Astrocyte of the spinal cord (primary cell): ENCODE data around the gene TYW5.

Experiments used
- DNase-seq: peaks from one replicate; pipeline ENCODE4 v3.0.0; 2011; ENCODE audit warnings: low read depth, low spot score
- H3K4me3 ChIP-seq: 2 replicates; pipeline ENCODE4 v1.5.1; 2011; ENCODE audit warnings: low read depth, mild to moderate bottlenecking, low read length, moderate library complexity
- CTCF ChIP-seq: IDR thresholded peaks from 2 replicates; pipeline ENCODE4 v1.5.1; 2012; ENCODE audit warnings: low read depth, mild to moderate bottlenecking, low read length, inconsistent platforms
- in situ Hi-C: cut with HindIII; loops from 2 replicates; pipeline ENCODE4 v1.10.0; 2017; ENCODE audit warnings: low sequenced_read_pairs

Gene TYW5

DNA sequence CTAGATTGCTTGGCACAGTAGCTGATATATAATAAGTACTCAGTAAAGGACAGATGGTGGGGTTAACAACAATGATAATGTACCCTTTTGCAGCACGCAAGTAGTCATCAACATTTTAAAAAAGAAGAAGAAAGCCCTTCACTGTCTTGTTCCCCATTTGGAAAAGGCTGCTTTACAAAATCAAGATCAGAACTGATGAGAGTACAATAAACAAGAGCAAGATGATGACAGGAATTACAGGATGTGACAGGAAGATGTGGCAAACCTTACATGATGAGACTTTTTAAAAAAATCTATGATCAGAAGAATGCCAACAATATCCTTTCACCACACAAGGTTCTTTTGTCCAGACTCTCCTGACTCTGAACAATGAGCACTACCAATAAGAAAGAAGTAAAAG, 9.1 kb downstream of the TYW5 start:
- TF ChIP-seq CTCF = no peak
- DNase-seq = no peak
- H3K4me3 ChIP-seq = no peak overlapping the region
- in situ Hi-C loops = no loop called here

DNA sequence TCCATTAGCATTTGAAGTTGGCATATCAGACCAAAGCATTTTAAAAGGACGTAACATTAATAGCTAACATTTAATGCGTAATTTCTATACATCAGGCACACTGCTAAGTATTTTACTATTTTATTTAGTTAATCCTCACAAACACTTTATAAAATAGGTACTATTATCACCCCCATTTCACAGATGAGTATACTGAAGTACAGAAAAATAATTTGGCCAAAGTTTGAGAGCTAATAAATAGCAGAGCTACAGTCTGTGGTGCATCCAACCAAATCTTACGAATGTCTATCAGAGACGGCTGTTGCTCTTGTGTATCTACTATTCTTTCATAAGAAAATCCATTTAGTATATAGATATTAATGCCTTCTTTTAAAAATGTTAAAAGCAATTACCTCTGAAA, 11.9 kb downstream of the TYW5 start:
- in situ Hi-C loops = no loop called here
- no peak for DNase-seq
- H3K4me3 ChIP-seq = no peak overlapping the region
- no peak for TF ChIP-seq CTCF

GRCh38 chr2:199940373-199940772, 14.9 kb downstream of the TYW5 start:
- H3K4me3 ChIP-seq = no peak overlapping the region
- TF ChIP-seq CTCF = peak; percentile 25
- in situ Hi-C loops = no loop called here
- peak; percentile 40 for DNase-seq

- H3K4me3 ChIP-seq = no peak overlapping the region
- in situ Hi-C loops = no loop called here
- TF ChIP-seq CTCF = no peak
- no peak for DNase-seq
Observed at GRCh38 chr2:199936554-199936953, 18.7 kb downstream of the TYW5 start.

DNA sequence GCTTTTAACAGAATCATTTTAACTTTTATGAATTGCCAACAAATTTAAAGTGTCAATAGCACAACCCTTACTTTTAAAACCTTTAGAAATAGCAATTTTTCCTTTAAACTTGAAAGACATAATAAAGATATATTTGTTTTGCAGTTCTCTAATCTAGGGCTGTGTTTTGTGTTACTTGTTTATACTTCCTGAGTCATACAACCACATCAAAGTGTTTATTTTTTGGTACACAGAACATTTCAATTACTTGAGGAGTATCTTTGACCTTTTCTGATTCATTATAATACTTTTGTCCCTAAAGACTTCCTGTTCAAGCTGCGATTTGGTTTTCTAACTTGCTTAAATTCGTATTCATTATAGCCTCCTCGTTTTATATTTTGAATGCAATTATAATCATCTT, 21.8 kb downstream of the TYW5 start:
- TF ChIP-seq CTCF = no peak
- no peak overlapping the region for H3K4me3 ChIP-seq
- no peak for DNase-seq
- in situ Hi-C loops = no loop called here

DNA sequence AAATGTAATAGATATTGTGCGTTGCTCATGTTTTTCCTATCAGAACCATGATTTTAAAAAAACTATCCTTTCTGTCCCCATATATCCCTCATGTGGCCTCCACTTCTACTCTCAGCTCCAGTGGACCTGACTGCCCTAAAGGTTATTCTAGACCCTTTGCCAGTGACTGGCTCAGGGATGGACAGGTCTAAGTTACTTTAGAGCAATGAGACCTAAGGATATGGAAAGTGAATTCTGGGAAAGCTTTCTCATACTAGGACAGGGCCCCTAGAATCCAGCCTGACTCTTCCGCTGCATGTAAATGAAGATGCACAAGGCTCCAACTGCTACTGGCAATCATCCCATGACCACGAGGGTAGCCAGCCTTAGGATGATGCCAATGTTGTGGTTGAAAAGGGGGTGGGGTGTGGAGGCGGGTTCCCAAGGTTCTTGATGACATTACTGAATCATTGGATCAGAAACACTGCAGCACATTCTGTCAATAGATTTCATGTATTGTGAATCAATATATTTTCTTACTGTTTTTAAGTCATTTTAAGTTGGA, 22.9 kb downstream of the TYW5 start:
- in situ Hi-C loops = no loop called here
- TF ChIP-seq CTCF = no peak
- DNase-seq = peak; percentile 55
- H3K4me3 ChIP-seq = no peak overlapping the region

- no peak overlapping the region for H3K4me3 ChIP-seq
- in situ Hi-C loops = no loop called here
- TF ChIP-seq CTCF = no peak
- no peak for DNase-seq
Observed at GRCh38 chr2:199929262-199929661, 26.0 kb downstream of the TYW5 start.
